Body of pancreas (tissue), 4 donors: ENCODE results near the gene SOBP. TPM values are rescaled to one million over a fixed set of nuclear protein-coding genes. Genes with fewer than 3 reads are reported as not detected.

Experiments
- ATAC-seq: fragments of 150-250 bp; one replicate; pipeline ENCODE4 v1.9.1; 2016
- DNase-seq, 4 donors: peaks; one replicate each; pipeline ENCODE4 v3.0.0-alpha.2; 2019
- H3K27ac ChIP-seq, 4 donors: fragments of 200-600 bp; sonication (generic); 1 replicate in 3 of 4; 2 replicates in 1 of 4; pipeline versions ENCODE4 v1.5.1 to v1.6.1; 2016 to 2019; ENCODE audit warnings: mild to moderate bottlenecking in 1 of 4, mixed read lengths in 1 of 4, moderate library complexity in 1 of 4
- H3K27me3 ChIP-seq, 2 donors: fragments of 200-600 bp; sonication (generic); one replicate each; pipeline ENCODE4 v1.6.0; 2016; ENCODE audit warnings: mild to moderate bottlenecking in 1 of 2
- H3K36me3 ChIP-seq, 2 donors: fragments of 200-600 bp; sonication (generic); replicated peaks in 1 of 2; 2 replicates each; pipeline ENCODE4 v1.5.1; 2016; ENCODE audit warnings: low read depth in 2 of 2; ENCODE audit not compliant: insufficient read depth in 1 of 2
- H3K4me1 ChIP-seq: fragments of 200-600 bp; sonication (generic); one replicate; pipeline ENCODE4 v1.6.0; 2016
- H3K4me3 ChIP-seq, 2 donors: fragments of 200-600 bp; sonication (generic); 1 replicate in 1 of 2; 2 replicates in 1 of 2; pipeline ENCODE4 v1.5.1; 2016 to 2019
- H3K9me3 ChIP-seq, 3 donors: fragments of 200-600 bp; sonication (generic); 1 replicate in 2 of 3; 2 replicates in 1 of 3; pipeline ENCODE4 v1.5.1; 2016
- POLR2A ChIP-seq, 3 donors: fragments of 450-650 bp; IDR thresholded peaks; one replicate each; pipeline ENCODE4 v1.6.1; 2016; ENCODE audit warnings: antibody characterized with exemption in 3 of 3, mild to moderate bottlenecking in 2 of 3
- WGBS, 2 donors: methylation state at CpG; one replicate each; pipeline ENCODE4 v1.1.5; 2017; 5-methylcytosine and 5-hydroxymethylcytosine counted together
- intact Hi-C: fragments of 100-400 bp; cut with DNase I; formaldehyde crosslinking; loops from one replicate; pipeline ENCODE4 v1.15.1; 2023
- total RNA-seq, 2 donors: library from RNA; depleted of rRNA; stranded (reverse); fragments of >200 nt; gene quantifications; one replicate each; pipeline ENCODE4 v1.1.0, GENCODE V29; 2016
- TF ChIP-seq, protein P1 (sequence below), 7 experiments: fragments of 450-650 bp in 4 of 7; fragments of 200-600 bp in 3 of 7; sonication (generic) in 3 of 7; IDR thresholded peaks; one replicate each; pipeline ENCODE4 v1.5.1; 2016 to 2019; ENCODE audit warnings: antibody characterized with exemption in 7 of 7

The SOBP gene
- total RNA-seq, 2 donors from 2014 or later, result 0.66 to 3.1 TPM

DNA sequence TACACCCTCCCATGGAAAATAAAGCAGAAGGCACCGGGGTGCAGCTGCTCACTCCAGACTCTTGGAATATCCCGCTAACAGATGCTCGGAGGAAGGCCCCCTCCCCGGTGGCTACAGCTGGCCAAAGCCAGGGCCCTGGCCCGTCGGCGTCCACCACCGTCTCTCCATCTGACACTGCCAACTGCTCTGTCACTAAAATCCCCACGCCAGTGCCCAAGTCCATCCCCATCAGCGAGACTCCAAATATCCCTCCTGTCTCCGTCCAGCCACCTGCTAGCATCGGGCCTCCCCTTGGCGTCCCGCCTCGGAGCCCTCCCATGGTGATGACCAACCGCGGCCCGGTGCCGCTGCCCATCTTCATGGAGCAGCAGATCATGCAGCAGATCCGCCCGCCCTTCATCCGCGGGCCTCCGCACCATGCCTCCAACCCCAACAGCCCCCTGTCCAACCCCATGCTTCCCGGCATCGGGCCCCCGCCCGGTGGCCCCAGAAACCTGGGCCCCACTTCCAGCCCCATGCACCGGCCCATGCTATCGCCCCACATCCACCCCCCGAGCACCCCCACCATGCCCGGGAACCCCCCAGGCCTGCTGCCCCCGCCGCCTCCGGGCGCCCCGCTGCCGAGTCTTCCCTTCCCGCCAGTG is 143.9 kb downstream of the SOBP start:
- Histone ChIP-seq H3K9me3 (no peaks in the 10 kb centered on the region), H3K27ac (no peak overlapping the region), H3K4me3 (no peak overlapping the region), H3K27me3 (no peaks in the 10 kb centered on the region), H3K36me3 (no peaks in the 10 kb centered on the region), H3K4me1 (no peaks in the 10 kb centered on the region)
- intact Hi-C loops, result no loop called here
- TF ChIP-seq POLR2A (IDR thresholded peaks at IDR 0.05), result no peak
- TF ChIP-seq, protein P1, sequence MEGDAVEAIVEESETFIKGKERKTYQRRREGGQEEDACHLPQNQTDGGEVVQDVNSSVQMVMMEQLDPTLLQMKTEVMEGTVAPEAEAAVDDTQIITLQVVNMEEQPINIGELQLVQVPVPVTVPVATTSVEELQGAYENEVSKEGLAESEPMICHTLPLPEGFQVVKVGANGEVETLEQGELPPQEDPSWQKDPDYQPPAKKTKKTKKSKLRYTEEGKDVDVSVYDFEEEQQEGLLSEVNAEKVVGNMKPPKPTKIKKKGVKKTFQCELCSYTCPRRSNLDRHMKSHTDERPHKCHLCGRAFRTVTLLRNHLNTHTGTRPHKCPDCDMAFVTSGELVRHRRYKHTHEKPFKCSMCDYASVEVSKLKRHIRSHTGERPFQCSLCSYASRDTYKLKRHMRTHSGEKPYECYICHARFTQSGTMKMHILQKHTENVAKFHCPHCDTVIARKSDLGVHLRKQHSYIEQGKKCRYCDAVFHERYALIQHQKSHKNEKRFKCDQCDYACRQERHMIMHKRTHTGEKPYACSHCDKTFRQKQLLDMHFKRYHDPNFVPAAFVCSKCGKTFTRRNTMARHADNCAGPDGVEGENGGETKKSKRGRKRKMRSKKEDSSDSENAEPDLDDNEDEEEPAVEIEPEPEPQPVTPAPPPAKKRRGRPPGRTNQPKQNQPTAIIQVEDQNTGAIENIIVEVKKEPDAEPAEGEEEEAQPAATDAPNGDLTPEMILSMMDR (IDR thresholded peaks at IDR 0.05), result no peak
- DNase-seq, result no peak
- ATAC-seq, result no peak
- WGBS, 2 donors, result 69 to 85% methylated on average over 31 to 39 of the region's 39 CpGs

DNA sequence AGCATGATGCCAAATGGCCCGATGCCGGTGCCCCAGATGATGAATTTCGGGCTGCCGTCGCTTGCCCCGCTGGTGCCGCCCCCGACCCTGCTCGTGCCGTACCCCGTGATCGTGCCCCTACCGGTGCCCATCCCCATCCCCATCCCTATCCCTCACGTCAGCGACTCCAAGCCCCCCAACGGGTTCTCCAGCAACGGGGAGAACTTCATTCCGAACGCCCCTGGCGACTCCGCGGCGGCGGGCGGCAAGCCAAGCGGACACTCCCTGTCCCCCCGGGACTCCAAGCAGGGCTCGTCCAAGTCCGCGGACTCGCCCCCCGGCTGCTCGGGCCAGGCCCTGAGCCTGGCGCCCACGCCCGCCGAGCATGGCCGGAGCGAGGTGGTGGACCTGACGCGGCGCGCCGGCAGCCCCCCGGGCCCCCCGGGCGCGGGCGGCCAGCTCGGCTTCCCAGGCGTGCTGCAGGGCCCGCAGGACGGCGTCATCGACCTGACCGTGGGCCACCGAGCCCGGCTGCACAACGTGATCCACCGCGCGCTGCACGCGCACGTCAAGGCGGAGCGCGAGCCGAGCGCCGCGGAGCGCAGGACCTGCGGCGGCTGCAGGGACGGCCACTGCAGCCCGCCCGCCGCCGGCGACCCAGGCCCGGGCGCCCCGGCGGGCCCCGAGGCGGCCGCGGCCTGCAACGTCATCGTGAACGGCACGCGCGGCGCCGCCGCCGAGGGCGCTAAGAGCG is 144.6 kb downstream of the SOBP start:
- Histone ChIP-seq H3K4me3 (no peak overlapping the region), H3K4me1 (no peaks in the 10 kb centered on the region), H3K9me3 (no peaks in the 10 kb centered on the region), H3K27me3 (no peaks in the 10 kb centered on the region), H3K36me3 (no peaks in the 10 kb centered on the region), H3K27ac (no peak overlapping the region)
- no peak for ATAC-seq
- 17 to 81% methylated on average over 10 to 92 of the region's 101 CpGs for WGBS, 2 donors
- no peak for DNase-seq
- TF ChIP-seq POLR2A (IDR thresholded peaks at IDR 0.05), result no peak
- TF ChIP-seq, protein P1 (IDR thresholded peaks at IDR 0.05), result no peak
- intact Hi-C loops, result no loop called here

DNA sequence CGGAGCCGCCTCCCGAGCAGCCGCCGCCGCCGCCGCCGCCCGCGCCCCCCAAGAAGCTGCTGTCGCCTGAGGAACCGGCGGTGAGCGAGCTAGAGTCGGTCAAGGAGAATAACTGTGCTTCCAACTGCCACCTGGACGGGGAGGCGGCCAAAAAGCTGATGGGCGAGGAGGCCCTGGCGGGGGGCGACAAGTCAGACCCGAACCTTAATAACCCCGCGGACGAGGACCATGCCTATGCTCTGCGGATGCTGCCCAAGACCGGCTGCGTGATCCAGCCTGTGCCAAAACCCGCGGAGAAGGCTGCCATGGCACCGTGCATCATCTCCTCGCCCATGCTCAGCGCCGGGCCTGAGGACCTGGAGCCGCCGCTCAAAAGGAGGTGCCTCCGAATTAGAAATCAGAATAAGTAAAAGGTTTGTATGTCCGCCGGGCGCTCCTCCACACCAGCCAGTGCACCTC is 145.2 kb downstream of the SOBP start:
- intact Hi-C loops, result no loop called here
- Histone ChIP-seq H3K4me3 (no peak overlapping the region), H3K36me3 (no peaks in the 10 kb centered on the region), H3K4me1 (no peaks in the 10 kb centered on the region), H3K9me3 (no peaks in the 10 kb centered on the region), H3K27me3 (no peaks in the 10 kb centered on the region), H3K27ac (no peak overlapping the region)
- no peak for DNase-seq
- no peak for TF ChIP-seq POLR2A (IDR thresholded peaks at IDR 0.05)
- TF ChIP-seq, protein P1 (IDR thresholded peaks at IDR 0.05), result no peak
- no peak for ATAC-seq
- 57 to 94% methylated on average over 3 to 37 of the region's 40 CpGs for WGBS, 2 donors

DNA sequence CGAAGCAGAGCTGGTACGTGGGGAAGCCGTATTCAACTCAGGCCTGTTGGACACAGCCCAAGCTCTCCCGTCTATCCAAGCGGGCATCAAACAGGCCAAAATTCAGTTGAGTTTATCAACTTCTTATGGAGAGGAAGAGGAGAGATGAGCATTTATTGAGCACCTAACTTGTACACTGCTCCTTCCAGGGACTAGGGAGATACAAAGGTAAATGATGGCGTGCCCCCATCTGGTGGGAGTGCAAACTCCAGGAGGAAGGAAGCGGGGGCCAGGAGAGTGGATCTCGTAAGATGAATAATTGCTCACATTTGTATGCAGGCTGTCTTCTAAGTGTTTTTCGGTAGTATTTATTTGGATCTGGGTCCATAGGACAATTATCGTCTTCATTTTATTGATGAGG is 146.6 kb downstream of the SOBP start:
- no peak for ATAC-seq
- intact Hi-C loops, result no loop called here
- no peak for TF ChIP-seq POLR2A (IDR thresholded peaks at IDR 0.05)
- TF ChIP-seq, protein P1 (IDR thresholded peaks at IDR 0.05), result no peak

More for the DNA sequence above, 146.6 kb downstream of the SOBP start:
- H3K27me3 ChIP-seq, result no peaks in the 10 kb centered on the region
- no peaks in the 10 kb centered on the region for H3K36me3 ChIP-seq
- DNase-seq, result no peak
- H3K27ac ChIP-seq, result no peak overlapping the region
- H3K4me3 ChIP-seq, result no peak overlapping the region
- no peaks in the 10 kb centered on the region for H3K4me1 ChIP-seq
- WGBS, 2 donors, result 94 to 96% methylated on average over 10 of the region's 10 CpGs
- H3K9me3 ChIP-seq, result no peaks in the 10 kb centered on the region
